SK-N-MC (cell line): ENCODE measurements around the gene TBC1D13.

ENCODE experiments used
- EZH2 ChIP-seq: fragments of 200-600 bp; sonication (generic); IDR thresholded peaks from one replicate; pipeline ENCODE4 v1.6.1; 2017; ENCODE audit warnings: antibody characterized with exemption
- POLR2AphosphoS5 ChIP-seq: IDR thresholded peaks from 2 replicates; pipeline ENCODE4 v1.6.1; 2012; ENCODE audit warnings: mild to moderate bottlenecking, low read depth, low read length, borderline replicate concordance

DNA sequence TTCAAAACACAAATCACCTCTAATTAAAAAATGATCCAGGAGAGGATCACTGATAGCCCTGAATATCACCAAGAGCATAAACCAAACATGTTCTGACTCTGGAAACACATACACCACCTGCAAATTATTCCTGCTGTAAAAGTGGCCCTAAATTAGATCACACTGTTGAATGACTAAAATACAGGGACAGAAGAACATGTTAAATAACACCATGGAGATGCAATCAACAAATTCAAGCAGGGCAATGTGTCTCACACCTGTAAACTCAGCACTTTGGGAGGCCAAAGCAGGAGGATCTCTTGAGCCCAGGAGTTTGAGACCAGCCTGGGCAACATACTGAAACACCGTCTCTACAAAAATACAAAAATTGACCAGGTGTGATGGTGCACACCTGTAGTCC, 60.8 kb downstream of the TBC1D13 start:
- TF ChIP-seq POLR2AphosphoS5 (no peak), EZH2 (no peak)
